ENCODE measurements around the gene DHH.

DHH gene

GRCh38 chr12:49110464-49111155, 16.0 kb upstream of the DHH start, which contains the start of gene LMBR1L:
Gene LMBR1L (minus strand): TSS chr12:49110847. CDS start chr12:49110555, 292 bp downstream.
- Histone ChIP-seq H3K36me3 (ENCODE audit: control insufficient read depth in 2 of 2, insufficient read depth in 1 of 2, low read length in 2 of 2) (peaks cover 0 to 18% of the 10 kb centered on the region in 2 experiments; a peak in 1 of 3 replicates), H3K4me1 (ENCODE audit: control insufficient read depth, insufficient read depth, low read length) (peaks cover 10% of the 10 kb centered on the region), H3K4me3 (ENCODE audit: low read depth, low read length) (peak within 1 kb of the TSS; percentile 98), H3K9me3 (ENCODE audit: control insufficient read depth, insufficient read depth, low read depth, low read length) (no peaks in the 10 kb centered on the region), H3K27ac (ENCODE audit: extremely low read depth, low read depth, low read length) (peak within 1 kb of the TSS; percentile 84)
- CTCF ChIA-PET, result interaction anchor here (0.6 to 7.5 kb wide), 12 partner anchors 10 to 129 kb away, joined by 3 to 53 read pairs (median 5); partner anchors contain the start of genes RHEBL1 and TUBA1B
- POLR2A ChIA-PET, result interaction anchor here (0.5 to 4.3 kb wide), 15 partner anchors 9 to 142 kb away, joined by 3 to 75 read pairs (median 5); partner anchors contain the start of genes DHH, RHEBL1, TUBA1A and TUBA1B
- TF ChIP-seq ZNF654 (tag by site-specific recombination; IDR thresholded peaks at IDR 0.05; ENCODE audit: low read depth), result no peak
- peak; percentile 96 for TF ChIP-seq ZBTB8A (tag by site-specific recombination; IDR thresholded peaks at IDR 0.05)
- TF ChIP-seq ZNF391 (tag by site-specific recombination; IDR thresholded peaks at IDR 0.05; ENCODE audit: borderline replicate concordance, low read depth), result no peak; the same call in 1 of the 2 replicates
- peak; percentile 87 for TF ChIP-seq ZBTB21 (tag by site-specific recombination; IDR thresholded peaks at IDR 0.05)
- TF ChIP-seq, protein P1, sequence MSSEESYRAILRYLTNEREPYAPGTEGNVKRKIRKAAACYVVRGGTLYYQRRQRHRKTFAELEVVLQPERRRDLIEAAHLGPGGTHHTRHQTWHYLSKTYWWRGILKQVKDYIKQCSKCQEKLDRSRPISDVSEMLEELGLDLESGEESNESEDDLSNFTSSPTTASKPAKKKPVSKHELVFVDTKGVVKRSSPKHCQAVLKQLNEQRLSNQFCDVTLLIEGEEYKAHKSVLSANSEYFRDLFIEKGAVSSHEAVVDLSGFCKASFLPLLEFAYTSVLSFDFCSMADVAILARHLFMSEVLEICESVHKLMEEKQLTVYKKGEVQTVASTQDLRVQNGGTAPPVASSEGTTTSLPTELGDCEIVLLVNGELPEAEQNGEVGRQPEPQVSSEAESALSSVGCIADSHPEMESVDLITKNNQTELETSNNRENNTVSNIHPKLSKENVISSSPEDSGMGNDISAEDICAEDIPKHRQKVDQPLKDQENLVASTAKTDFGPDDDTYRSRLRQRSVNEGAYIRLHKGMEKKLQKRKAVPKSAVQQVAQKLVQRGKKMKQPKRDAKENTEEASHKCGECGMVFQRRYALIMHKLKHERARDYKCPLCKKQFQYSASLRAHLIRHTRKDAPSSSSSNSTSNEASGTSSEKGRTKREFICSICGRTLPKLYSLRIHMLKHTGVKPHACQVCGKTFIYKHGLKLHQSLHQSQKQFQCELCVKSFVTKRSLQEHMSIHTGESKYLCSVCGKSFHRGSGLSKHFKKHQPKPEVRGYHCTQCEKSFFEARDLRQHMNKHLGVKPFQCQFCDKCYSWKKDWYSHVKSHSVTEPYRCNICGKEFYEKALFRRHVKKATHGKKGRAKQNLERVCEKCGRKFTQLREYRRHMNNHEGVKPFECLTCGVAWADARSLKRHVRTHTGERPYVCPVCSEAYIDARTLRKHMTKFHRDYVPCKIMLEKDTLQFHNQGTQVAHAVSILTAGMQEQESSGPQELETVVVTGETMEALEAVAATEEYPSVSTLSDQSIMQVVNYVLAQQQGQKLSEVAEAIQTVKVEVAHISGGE (tag by site-specific recombination; conservative IDR thresholded peaks at IDR 0.05; ENCODE audit: low read depth), result 0 out of 2 replicates have a peak, but pooled peaks have one; percentile 17
- TF ChIP-seq ZBTB10 (tag by site-specific recombination; IDR thresholded peaks at IDR 0.05), result peak; percentile 60
- TF ChIP-seq ZFHX2 (tag by site-specific recombination; conservative IDR thresholded peaks at IDR 0.05), result no peak
- TF ChIP-seq ZNF777 (tag by site-specific recombination; IDR thresholded peaks at IDR 0.05; ENCODE audit: borderline replicate concordance), result no peak
- TF ChIP-seq ZBTB17 (tag by site-specific recombination; IDR thresholded peaks at IDR 0.05), result peak; percentile 87
- TF ChIP-seq, protein P2, sequence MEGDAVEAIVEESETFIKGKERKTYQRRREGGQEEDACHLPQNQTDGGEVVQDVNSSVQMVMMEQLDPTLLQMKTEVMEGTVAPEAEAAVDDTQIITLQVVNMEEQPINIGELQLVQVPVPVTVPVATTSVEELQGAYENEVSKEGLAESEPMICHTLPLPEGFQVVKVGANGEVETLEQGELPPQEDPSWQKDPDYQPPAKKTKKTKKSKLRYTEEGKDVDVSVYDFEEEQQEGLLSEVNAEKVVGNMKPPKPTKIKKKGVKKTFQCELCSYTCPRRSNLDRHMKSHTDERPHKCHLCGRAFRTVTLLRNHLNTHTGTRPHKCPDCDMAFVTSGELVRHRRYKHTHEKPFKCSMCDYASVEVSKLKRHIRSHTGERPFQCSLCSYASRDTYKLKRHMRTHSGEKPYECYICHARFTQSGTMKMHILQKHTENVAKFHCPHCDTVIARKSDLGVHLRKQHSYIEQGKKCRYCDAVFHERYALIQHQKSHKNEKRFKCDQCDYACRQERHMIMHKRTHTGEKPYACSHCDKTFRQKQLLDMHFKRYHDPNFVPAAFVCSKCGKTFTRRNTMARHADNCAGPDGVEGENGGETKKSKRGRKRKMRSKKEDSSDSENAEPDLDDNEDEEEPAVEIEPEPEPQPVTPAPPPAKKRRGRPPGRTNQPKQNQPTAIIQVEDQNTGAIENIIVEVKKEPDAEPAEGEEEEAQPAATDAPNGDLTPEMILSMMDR (tag by site-specific recombination; IDR thresholded peaks at IDR 0.05), result peak; percentile 65; the same call in 1 of the 2 replicates
- no peak for TF ChIP-seq ZSCAN23 (tag by site-specific recombination; IDR thresholded peaks at IDR 0.05)
- peak; percentile 71; the same call in 1 of the 2 replicates for TF ChIP-seq KLF16 (tag by site-specific recombination; IDR thresholded peaks at IDR 0.05)
- TF ChIP-seq ZNF843 (tag by site-specific recombination; IDR thresholded peaks at IDR 0.05), result 0 out of 2 replicates have a peak, but pooled peaks have one; percentile 10
- TF ChIP-seq, protein P3, sequence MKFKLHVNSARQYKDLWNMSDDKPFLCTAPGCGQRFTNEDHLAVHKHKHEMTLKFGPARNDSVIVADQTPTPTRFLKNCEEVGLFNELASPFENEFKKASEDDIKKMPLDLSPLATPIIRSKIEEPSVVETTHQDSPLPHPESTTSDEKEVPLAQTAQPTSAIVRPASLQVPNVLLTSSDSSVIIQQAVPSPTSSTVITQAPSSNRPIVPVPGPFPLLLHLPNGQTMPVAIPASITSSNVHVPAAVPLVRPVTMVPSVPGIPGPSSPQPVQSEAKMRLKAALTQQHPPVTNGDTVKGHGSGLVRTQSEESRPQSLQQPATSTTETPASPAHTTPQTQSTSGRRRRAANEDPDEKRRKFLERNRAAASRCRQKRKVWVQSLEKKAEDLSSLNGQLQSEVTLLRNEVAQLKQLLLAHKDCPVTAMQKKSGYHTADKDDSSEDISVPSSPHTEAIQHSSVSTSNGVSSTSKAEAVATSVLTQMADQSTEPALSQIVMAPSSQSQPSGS (tag by site-specific recombination; IDR thresholded peaks at IDR 0.05; ENCODE audit: low read depth), result 0 out of 2 replicates have a peak, but pooled peaks have one; percentile 3
- TF ChIP-seq, protein P4, sequence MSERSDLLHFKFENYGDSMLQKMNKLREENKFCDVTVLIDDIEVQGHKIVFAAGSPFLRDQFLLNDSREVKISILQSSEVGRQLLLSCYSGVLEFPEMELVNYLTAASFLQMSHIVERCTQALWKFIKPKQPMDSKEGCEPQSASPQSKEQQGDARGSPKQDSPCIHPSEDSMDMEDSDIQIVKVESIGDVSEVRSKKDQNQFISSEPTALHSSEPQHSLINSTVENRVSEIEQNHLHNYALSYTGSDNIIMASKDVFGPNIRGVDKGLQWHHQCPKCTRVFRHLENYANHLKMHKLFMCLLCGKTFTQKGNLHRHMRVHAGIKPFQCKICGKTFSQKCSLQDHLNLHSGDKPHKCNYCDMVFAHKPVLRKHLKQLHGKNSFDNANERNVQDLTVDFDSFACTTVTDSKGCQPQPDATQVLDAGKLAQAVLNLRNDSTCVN (tag by site-specific recombination; optimal IDR thresholded peaks at IDR 0.05), result peak; percentile 54
- TF ChIP-seq ZNF2 (tag by site-specific recombination; IDR thresholded peaks at IDR 0.05), result peak; percentile 24; the same call in 1 of the 2 replicates
- peak; percentile 51; the same call in 1 of the 2 replicates for TF ChIP-seq ZXDB (tag by site-specific recombination; IDR thresholded peaks at IDR 0.05)
- TF ChIP-seq, protein P5, sequence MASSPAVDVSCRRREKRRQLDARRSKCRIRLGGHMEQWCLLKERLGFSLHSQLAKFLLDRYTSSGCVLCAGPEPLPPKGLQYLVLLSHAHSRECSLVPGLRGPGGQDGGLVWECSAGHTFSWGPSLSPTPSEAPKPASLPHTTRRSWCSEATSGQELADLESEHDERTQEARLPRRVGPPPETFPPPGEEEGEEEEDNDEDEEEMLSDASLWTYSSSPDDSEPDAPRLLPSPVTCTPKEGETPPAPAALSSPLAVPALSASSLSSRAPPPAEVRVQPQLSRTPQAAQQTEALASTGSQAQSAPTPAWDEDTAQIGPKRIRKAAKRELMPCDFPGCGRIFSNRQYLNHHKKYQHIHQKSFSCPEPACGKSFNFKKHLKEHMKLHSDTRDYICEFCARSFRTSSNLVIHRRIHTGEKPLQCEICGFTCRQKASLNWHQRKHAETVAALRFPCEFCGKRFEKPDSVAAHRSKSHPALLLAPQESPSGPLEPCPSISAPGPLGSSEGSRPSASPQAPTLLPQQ (tag by site-specific recombination; IDR thresholded peaks at IDR 0.05), result peak; percentile 99
- TF ChIP-seq ZNF501 (tag by site-specific recombination; IDR thresholded peaks at IDR 0.05), result peak; percentile 26; the same call in 1 of the 2 replicates
- TF ChIP-seq ZSCAN30 (tag by site-specific recombination; IDR thresholded peaks at IDR 0.05), result 0 out of 2 replicates have a peak, but pooled peaks have one; percentile 27
- TF ChIP-seq IKZF3 (tag by site-specific recombination; IDR thresholded peaks at IDR 0.05), result peak; percentile 57; the same call in 1 of the 2 replicates
- no peak for TF ChIP-seq ZNF354C (tag by site-specific recombination; IDR thresholded peaks at IDR 0.05; ENCODE audit: borderline replicate concordance, low read depth)
- peak; percentile 65; the same call in 1 of the 2 replicates for TF ChIP-seq REPIN1 (tag by site-specific recombination; IDR thresholded peaks at IDR 0.05; ENCODE audit: low read depth)
